ENCODE measurements around the gene ARMC9.
"Not testable (repeated sequence)": the region's sequence is repeated elsewhere in the genome, so short reads cannot be mapped to it uniquely, and the experiment has no call there.

ARMC9 gene, protein sequence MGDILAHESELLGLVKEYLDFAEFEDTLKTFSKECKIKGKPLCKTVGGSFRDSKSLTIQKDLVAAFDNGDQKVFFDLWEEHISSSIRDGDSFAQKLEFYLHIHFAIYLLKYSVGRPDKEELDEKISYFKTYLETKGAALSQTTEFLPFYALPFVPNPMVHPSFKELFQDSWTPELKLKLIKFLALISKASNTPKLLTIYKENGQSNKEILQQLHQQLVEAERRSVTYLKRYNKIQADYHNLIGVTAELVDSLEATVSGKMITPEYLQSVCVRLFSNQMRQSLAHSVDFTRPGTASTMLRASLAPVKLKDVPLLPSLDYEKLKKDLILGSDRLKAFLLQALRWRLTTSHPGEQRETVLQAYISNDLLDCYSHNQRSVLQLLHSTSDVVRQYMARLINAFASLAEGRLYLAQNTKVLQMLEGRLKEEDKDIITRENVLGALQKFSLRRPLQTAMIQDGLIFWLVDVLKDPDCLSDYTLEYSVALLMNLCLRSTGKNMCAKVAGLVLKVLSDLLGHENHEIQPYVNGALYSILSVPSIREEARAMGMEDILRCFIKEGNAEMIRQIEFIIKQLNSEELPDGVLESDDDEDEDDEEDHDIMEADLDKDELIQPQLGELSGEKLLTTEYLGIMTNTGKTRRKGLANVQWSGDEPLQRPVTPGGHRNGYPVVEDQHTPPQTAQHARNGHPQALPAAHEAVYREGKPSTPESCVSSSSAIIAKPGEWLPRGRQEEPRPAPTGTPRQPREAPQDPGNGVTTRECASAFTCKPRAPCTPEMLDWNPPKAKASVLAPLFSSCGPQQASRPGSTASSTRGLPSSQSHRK

DNA sequence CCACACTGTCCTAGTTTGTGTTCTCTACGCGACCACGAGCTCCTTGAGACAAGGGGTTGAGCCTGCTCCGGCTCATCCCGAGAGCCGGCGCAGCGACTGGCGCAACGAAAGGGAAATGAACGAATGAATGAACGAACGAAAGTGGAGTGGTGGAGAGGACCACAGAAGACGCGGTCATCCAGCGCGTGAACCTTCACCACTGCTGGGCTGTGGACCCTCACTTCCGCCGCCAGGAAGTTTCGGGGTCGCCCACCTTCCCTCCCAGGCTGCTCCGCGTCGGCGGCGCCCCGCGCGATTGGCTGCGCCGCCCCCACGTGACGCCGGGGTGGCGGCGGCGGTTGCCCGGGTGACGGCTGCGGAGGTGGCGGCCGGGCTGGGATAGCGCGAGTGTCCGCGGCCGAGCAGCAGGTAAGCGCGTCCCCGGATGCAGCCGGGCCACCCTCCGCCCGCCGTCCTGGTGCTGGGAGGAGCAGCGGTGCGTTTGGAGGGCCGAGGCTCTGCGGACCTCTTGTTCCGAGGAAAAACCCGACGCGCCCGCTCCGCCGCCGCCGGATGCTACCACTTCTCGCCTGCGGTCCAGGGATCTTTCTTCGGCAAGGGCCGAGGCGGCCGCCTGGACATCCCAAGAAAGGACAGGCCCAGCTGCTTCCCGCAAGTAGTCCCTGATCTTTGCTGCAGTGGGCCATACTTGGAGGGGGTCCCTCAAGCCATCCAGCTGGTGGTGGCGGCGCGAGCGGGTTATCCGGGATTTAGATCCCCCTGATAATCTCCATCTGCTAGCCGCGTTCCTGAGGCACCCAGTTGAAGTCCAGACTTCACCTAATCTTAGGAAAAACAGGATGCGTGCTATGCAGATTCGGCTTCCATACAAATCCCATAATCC lies at the start of gene ARMC9:
Gene ARMC9, plus strand, starts transcription at position 341 of the 883 bp plus-strand sequence. CDS start 7,608 bp downstream, outside the sequence.
- DNase-seq (ENCODE audit: low read depth) = peak; percentile 56

DNA sequence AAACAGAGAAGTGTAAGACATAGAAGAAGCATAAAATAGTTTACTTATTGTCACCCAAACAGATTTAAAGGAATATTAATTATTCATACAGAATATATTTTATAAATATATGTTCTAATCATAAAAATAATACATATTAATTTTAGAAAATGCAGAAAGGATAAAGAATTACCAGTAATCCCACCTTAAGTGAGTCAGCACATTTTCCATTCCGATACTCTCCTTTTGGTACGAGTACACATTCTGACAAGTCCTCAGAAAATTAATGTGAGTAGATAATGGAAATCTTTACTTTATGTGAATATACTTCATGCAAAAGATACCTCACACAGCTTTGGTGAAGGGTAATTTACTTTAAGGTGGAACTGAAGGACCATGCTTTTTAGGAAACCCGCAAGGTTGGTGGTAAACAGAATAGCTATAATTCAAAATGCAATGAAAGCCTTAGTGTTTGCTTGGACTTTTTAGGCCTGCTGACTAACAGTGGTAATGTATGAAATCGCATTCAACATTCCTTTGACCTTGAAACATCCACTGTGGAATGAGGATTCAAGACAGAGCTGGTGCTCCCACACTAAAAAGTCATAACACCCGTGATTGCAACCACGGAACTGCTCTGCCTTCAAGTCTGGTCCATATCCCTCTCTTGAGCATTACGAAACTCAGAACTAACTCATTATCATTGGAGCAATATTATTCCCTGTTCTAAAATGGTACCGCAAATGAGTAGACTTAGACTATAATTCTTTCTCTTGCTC lies 45.5 kb upstream of the ARMC9 start:
- DNase-seq (ENCODE audit: low read depth) = no peak

DNA sequence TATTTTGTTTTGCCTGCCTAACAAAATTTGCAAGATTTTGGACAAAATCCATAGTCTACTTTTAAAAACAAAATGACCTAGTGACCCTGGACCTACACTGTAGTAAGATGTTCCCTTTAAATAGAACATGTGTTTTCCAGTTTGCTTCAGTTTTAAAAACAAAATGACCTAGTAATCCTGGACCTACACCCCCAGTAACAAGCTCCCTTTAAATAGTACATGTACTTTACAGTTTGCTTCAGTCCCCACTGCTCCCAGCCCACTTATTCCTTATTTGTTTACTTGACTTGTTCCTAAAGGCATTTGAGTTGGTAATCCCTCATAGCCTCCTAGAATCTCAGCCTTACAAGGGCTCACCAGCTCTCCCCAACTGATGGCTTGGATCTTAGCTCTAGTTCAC lies 39.1 kb upstream of the ARMC9 start:
- no peak for DNase-seq (ENCODE audit: low read depth)

DNA sequence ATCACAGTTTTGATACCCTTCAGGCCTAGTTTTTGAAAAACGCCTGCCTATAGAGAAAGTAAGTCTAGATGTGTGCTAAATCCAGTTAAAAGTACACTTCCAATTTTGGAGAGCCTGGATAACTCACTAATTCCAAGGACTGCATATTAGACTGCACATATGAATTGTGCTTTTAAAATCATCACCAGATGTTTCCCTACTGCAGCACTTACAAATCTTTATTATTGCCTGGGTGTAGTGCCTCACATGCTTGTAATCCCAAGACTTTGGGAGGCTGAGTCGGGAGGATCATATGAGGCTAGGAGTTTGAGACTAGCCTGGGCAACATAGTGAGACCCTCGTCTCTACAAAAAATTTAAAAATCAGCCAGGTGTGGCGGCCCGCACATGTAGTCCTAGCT lies 37.7 kb upstream of the ARMC9 start:
- no peak for DNase-seq (ENCODE audit: low read depth)

DNA sequence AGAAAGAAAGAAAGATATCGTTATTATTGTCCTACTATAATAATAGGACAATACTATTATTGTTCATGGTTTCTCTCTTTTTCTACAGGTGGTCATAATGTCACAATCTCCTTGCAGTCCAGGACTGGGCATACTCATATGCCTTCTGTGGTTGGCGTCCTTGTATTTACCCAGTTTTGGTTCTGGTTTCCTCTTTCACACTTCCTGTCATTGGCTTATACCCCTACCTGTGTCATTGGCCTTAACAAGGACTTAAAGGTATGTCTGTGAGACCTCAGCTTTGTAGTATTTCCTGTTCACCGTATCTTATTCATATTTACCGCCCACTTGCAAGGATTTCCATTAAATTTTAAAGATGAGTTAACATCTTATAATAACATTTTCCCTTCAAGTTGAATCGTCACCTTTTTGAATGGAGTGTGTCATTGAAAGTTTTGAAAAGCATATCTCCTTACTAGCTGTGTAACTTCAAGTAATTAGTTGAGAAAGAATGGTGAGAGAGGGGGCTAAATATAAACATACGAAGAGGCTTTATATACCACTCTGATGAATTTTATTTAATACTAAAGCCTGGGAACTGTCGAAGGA lies 37.1 kb upstream of the ARMC9 start:
- no peak for DNase-seq (ENCODE audit: low read depth)

DNA sequence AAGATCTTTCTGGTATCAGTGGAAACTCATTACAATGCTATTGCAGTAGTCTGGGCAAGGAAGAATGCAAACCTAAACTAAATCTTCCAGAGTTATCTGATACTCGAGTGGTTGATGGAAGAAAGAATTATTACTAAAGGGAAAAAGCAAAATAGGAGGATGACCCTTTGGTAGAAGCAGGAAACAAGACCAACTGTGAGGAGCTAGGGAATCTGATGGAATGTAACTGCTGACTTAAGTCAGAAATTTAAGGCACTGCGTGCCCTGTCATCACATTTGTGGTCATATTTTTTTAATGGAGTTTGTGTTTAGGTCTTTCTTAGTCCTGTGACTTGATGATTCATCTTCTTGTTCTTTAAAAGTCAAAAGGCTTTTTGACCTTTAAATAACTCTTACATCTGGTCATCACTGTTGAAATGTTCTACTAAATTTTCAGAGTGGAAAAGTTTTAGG lies 36.5 kb upstream of the ARMC9 start:
- no peak for DNase-seq (ENCODE audit: low read depth)

DNA sequence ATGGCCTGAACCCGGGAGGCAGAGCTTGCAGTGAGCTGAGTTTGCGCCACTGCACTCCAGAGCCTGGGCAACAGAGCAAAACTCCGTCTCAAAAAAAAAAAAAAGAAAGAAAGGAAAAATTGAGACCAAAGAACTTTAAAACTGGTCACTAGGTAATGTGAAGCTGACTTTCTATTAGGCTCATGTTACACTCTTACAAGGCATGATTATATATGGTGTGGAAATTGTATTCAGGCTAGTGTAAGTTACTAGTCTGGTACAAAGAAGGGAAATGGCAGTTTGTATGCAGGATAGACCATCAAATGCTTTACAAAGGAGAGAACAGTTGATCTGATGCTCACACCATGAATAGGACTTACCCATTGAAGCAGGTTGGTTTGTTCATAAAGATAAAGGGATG lies 35.4 kb upstream of the ARMC9 start:
- DNase-seq (ENCODE audit: low read depth) = no peak

DNA sequence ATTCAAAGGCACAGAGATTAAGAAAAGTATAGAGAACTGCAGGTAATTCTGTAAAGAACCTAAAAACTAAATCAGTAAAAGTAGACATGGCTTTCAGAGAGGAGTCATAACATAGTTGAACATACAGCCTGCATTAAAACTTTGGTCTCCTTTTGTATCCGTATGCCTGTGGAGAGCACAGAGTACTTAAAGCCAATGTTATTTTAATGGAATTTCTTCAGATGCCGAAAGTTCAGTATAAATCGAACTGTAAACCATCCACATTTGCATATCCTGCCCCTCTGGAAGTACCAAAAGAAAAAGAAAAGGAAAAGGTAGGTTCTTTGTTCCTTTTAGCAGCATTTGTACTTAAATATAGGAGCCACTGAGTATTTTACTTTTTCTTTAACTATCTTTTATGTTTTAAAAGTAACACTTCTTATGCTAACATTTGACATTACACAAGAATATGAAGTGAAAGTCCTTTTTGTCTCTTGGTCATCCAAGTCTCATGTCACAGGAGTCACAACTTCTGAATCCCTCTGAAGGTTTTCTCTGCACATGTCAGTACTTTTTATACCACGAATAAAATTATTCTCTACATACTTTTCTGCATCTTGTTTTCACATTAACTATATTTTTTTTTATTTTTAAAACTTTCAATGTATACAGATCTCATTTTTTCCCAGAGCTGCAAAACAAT lies 34.9 kb upstream of the ARMC9 start:
- no peak for DNase-seq (ENCODE audit: low read depth)

DNA sequence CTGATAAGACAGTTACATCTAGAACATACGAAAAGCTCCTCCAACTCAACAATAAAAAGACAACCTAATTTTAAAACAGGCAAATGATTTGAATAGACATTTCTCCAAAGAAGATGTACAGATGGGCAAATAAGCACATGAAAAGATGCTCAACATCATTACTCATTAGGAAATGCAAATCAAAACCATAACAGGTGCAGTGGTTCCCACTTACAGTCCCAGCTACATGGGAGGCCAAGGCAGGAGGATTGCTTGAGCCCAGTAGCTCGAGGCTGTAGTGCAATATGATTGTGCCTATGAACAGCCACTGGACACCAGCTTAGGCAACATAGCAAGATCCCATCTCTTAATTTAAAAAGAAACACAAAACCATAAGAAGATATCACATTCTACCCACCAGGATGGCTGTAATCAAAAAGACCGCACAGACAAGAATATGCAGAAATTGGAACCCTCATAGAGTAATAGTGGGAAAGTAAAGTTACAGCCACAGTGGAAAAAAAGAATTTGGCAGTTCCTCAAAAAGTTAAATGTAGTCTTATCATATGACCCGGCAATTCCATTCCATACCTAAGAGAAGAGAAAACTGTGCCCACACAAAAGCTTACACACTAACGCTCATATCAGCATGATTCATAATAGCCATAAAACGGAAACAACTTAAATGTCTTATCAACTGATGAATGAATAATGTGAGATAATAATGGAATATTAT lies 30.5 kb upstream of the ARMC9 start:
- DNase-seq (ENCODE audit: low read depth) = no peak

DNA sequence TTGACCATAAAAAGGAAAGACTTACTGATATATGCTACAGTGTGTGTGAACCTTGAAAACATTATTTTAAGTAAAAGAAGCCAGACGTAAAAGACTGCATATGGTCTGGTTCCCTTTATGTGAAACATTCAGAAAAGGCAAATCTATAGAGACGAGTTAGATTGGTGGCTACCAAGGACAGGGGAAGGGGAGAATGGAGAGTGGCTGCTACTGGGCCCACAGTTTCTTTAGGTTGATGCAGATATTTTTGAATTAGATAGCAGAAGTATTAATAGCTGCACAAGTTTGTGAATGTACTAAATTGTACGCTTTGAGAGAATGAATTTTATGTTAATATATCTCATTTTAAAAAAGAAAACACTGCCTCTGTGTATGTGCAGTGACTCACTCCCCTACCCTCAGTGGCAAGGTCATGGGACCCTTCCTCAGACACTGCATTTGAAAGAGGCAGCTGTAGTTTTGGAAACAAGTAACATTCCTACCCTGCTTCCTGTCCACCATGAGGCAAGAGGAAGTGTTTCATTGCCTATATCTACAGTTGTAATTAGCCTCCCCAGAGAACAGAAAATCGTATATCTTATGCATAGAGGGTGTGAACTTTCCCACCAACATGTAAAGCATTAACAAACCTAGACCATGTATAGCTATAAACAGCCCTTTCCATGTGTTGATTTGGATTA lies 29.8 kb upstream of the ARMC9 start:
- DNase-seq (ENCODE audit: low read depth) = no peak

DNA sequence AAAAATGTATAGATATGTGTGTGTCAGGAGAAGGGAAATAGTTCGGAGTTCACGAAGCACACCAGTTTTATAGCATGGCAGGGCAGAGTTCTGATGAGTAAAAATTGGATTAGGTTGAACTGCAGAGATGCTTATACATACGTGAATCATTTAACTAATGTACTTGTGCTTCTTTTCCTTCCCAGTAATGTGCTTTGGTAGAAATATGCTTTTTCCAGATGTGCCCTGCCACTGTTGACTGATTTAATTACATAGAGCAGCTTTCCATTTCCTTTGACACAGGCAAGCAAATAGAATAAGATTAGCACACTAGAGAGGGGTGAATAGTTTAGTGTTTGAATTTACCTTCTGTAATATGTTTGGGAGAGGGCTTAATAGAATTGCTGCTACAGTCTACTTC lies 28.9 kb upstream of the ARMC9 start:
- no peak for DNase-seq (ENCODE audit: low read depth)

DNA sequence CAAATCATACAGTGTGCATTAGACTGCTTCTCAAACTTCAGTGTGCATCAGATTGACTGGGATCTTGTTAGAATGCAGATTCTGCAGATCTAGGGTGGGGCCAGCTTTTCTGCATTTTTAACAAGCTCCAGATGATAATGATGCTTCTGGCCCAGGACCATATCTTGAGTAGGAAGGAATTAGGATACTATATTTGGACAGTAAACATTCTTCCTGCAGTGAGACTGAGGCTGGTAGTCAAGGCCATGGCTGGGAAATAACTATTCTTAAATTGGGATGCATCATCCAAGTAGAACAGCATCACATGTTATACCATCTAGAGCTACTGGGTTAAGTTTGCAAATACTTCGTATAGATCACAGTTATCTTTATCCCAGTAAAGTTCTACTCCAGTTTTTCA lies 28.4 kb upstream of the ARMC9 start:
- no peak for DNase-seq (ENCODE audit: low read depth)

DNA sequence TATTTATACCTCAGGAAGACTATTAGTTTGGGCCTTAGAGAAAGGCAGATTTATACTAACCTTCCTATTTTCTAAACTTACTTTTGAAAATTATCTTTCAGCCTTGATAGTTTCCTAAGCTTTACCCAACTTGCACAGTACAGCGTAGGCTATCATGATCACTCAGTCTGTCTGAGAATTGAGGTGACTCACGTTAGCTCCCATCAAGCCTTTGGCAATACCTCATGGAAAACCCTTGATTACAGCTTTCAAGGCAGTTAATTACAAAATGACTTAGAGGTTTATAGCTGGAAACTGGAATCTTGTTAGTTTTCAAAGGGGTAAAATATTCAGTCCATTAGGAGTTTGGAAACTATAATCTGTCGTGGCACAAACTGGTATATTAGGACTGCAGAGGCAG lies 26.4 kb upstream of the ARMC9 start:
- no peak for DNase-seq (ENCODE audit: low read depth)

DNA sequence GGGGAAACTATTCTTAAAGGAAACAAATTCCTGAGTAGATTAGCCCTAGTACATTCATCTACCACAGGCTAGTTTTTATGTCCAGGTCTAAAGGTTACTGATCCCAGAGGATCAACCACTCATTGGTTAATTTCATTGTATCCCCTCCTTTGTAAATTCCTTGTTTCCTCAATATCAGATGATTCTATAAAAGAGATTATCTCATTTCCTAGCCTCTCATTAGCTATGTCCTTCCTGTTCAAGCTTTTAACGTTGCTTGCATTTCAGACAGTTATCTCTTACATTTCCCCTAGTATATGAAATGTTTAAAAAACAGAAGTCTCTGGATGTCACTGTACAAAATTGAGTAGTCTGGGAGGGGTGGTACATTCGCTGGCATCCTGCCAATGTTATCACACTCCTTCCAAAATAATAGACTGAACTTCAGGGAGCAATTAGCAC lies 24.2 kb upstream of the ARMC9 start:
- no peak for DNase-seq (ENCODE audit: low read depth)

DNA sequence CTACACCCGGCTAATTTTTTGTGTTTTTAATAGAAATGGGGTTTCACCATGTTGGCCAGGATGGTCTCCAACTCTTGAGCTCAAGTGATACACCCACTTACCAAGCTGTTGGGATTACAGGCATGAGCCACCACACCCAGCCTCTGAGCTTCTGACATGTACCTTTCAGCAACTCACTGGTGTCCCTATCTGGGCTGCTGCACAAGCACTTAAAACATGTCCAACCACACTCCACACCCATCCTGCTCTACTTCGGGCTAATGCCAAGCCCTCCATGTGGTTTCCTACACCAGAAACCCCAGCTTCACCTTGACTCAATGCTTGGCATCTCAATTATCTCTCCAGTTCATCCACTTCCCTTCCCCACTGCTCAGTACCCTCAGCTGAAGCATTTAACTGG lies 22.4 kb upstream of the ARMC9 start:
- DNase-seq (ENCODE audit: low read depth) = no peak

DNA sequence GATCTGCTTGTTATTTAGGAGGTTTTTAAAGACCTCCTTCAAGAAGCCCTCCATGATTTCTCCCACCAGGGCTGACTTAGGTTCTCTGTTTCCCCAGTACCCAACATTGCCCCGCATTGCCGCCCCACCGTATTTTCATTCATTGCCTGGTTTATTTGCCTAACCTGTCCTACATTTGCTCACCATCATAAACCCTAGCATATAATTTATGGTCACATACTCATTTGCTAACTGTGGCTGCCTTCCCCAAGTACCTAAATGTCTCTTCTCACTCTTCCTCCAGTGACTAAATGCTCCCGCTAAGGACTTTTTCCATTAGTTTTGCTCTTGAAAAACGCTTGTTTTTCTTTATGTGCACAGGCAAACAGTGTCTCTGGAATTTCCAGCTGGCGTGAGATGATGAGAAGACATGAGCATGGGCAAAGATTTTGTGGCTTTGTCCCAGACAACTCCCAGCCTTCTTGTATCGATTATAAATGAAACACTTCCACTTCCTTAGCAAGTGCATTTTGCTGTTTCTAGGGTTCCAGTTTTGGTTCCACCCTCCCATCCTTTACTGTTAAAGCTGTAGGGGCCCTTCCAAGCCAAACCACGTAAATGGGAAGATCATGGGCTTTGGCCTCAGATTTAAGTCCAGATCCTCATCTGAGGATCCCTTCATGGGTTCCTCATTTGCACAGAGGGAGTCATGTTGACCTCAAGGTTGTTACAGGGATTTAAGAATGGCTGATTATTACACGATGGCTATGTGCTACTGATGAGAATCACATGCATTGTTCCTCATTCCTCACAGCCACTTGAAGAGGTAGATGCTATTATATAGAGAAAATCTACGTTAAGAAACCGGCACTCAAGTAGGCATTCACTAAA lies 21.0 kb upstream of the ARMC9 start:
- DNase-seq (ENCODE audit: low read depth) = no peak

DNA sequence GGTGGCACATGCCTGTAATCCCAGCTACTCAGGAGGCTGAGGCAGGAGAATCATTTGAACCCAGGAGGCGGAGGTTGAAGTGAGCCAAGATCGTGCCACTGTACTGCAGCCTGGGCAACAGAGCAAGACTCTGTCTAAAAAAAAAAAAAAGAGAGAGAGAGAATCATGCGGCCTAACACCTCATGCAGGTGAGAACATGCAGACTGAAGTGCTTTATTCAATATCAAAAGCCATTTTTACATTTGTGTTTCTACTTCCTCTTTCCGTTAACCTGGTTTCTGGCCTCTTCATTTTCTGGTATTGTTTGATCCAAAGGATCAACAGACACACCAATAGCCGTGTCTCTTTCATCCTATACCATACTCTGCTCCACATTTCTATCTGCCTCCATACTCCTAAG lies 19.6 kb upstream of the ARMC9 start:
- DNase-seq (ENCODE audit: low read depth) = not testable (repeated sequence)

DNA sequence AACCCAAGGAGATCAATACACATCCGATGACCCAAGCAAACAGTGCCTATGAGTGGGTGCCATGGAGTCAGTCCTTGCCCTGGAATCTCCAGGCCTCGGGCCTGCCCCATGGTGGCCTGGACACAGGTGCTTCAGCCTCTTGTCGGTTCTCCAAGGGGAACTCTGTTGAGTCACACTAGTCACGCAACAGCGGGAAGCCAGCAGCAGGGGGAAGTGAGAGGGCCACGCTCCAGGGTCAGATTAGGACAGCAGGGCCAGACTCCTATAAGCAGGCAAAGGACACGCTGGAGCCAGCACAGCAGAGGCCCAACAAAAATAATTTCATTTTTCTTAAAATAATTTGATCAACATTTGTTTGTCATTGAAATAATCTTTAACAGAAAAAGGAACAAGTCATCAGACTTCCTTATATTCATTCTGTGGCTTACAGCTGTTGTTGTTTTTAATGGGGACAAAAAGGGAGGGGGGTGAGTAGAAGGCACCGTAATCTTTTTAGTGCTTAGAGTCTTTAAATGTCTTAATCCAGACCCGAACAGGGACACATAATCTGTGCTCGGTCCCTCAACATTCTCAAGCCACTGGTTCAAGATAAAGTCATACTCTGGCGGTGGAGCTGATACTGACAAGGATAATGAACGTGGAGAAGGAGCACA lies 16.4 kb upstream of the ARMC9 start:
- no peak for DNase-seq (ENCODE audit: low read depth)
